Superior temporal gyrus (tissue), 1 donor: ENCODE results near the gene CSNK2A2.

Source experiments
- DNase-seq: peaks from one replicate; pipeline ENCODE4 v3.0.0-alpha.2; 2016; ENCODE audit errors: extremely low spot score

The CSNK2A2 gene

DNA sequence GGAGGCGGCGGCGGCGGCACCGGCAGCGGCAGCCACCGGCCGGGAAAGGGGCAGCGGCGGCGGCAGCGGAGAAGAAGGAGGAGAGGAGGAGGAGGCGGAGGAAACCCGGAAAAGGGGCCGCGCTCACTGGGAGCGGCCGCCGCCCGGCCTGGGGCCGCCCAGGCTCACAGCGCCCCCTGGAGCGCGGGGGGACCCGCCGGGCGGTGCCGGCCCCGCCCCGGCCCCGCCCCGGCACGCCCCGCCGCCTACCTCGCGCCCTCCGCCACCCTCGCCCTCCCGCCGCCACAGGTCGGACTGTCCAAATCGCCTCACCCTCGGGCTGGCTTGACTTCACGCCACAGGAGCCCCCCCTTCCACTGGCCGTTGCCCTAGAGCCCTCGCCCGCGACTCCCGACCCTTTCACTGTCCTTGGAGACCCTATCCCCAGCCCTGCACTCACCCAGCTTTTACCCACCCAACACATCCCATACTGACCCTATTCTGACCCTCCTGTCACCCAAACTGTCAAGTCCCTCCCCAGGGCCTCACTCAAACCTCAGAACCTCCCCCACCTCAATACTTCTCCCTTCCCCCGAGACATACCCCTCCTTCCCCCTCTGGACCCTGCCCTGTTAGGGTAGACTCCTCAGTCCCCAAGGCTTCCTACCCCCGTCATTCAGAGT lies at the start of gene CSNK2A2:
CSNK2A2 (minus strand) TSS at position 85 of the 662 bp plus-strand sequence. CDS start 370 bp downstream, outside the sequence.
- DNase-seq: peak; percentile 68

- no peak for DNase-seq
These were observed 45.7 kb upstream of the CSNK2A2 start for GRCh38 chr16:58243528-58244004.

DNA sequence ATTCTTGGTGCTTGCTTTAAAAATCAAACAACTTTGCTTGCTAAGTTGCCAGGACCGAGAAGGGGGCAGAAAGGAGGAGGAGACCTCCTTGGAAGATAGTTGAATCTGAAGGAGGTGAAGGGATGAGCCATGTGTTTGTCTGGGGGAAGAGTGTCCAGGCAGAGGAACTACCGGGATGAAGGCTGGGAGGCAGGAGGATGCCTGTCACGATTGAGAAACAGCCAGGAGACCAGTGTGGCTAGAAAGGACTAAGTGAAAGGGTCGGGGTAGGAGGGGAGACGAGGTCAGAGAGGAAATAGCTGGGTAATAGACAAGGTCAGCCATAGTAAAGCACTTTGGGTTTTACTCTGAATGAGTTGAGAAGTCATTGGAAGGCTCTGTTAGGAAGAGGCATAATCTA lies 38.9 kb upstream of the CSNK2A2 start:
- no peak for DNase-seq

DNA sequence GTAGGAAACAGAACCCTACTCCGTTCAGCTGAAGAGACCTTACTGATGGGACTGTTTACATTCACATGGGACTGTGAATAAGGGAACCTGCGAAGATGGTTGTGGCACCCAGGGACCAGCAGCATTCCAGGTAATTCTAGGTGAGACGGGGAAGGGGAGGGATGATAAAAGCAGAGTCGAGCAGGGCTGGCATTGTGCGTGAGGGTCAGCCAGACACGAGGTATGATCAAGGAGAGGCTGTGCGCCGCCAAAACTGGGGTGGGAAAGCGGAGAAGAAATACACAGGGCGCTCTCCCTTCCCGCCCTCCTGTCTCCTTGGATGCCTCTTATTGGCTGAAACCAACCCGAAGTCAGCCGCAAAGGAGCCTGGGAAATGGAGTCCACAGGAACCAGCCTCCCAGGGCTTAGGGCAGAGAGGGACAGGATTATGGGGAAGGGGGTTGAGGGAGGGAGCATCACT lies 38.4 kb upstream of the CSNK2A2 start:
- DNase-seq: peak; percentile 87

- DNase-seq: no peak
These were observed 37.8 kb upstream of the CSNK2A2 start for GRCh38 chr16:58235663-58236062.

DNA sequence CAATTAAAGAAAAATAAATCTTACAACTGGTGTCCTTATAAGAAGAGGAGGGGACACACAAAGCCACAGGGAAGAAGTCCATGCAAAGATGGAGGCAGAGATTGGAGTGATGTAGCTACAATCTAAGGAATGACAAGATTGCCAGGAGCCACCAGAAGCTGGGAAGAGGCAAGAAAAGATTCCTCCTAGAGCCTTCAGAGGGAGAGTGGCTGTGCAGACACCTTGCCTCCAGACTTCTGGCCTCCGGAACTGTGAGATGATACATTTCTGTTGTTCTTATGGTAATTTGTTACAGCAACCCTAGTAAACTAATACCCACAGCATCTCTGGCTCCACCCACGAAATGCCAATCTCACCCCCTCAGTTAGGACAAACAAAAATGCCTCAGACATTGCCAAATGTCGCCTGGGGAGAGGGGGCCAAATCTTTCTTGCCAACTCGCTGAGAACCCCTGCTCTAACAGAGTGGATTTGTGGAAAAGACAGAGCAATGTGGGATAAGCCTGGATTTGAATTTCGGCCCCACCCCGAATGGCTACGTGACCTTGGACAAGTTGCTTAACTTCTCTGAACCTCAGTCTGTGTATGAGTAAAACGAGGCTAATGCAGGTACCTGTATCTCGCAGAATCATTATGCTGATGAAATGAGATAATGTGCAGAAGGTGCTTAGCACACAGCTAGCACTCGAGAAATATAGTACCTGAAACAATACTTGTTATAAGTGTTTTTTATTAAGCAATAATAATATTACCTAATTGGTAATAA lies 37.1 kb upstream of the CSNK2A2 start:
- DNase-seq: no peak

- no peak for DNase-seq
These were observed 32.4 kb upstream of the CSNK2A2 start for GRCh38 chr16:58230259-58230658.

DNA sequence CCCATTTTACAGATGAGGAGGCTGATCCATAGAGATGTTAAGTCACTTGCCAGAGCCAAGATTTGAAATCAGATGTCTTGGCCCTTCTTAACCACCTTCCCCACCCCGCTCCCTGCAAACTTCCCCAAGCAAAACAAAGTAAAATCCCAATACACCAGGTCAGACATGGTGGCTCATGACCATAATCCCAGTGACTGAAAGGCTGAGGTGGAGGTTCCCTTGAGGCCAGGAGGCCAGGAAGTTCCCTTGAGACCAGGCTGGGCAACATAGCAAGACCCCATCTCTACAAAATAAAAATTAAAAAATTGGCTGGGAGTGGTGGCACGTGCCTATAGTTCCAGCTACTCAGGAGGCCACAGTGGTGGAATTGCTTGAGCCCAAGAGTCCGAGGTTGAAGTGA lies 28.9 kb upstream of the CSNK2A2 start:
- no peak for DNase-seq

GRCh38 chr16:58225965-58226602 lies 28.2 kb upstream of the CSNK2A2 start:
- no peak for DNase-seq

- no peak for DNase-seq
These were observed 24.8 kb upstream of the CSNK2A2 start for GRCh38 chr16:58222532-58223316.

GRCh38 chr16:58219432-58219831 lies 21.5 kb upstream of the CSNK2A2 start:
- no peak for DNase-seq

DNA sequence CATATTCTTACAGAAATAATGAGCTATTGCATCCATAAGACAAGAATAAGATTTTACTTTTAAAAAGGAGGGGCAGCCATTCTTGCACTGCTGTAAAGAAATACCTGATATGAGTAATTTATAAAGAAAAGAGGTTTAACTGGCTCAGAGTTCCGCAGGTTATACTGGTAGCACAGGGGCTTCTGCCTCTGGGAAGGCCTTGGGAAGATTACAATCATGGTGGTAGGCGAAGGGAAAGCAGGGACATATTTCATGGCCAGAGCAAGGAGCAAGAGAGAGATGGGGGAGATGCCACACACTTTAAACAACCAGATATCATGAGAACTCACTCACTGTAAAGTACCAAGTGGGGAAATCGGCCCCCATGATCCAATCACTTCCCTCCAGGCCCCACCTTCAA lies 20.9 kb upstream of the CSNK2A2 start:
- no peak for DNase-seq

DNA sequence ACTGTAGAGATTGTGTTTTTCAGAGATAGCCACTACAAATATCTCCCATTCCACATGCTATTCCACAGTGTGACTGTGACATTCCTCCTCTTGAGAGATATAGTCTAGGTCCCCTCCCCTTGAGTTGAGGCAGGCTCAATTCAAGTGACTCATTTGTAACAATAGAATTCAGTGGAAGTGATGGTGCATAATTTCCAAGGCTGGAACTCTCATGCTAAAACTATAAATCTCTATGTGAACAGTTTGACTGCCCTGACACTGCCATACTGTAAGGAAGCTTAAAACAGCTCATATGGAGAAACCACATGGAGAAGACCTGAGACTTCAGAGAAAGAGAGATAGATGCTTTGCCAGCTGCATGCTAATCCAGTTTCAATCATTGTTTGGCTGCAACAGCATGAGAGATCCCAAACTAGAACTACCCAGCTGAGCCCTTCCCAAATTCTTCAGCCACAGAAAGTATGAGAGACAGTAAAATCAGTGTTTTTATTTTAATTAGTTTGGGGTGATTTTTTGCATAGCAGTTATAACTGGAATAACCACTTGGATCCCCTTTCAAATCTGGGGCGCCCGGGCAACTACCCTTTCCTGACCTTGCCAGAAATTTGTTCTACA lies 19.5 kb upstream of the CSNK2A2 start:
- no peak for DNase-seq

DNA sequence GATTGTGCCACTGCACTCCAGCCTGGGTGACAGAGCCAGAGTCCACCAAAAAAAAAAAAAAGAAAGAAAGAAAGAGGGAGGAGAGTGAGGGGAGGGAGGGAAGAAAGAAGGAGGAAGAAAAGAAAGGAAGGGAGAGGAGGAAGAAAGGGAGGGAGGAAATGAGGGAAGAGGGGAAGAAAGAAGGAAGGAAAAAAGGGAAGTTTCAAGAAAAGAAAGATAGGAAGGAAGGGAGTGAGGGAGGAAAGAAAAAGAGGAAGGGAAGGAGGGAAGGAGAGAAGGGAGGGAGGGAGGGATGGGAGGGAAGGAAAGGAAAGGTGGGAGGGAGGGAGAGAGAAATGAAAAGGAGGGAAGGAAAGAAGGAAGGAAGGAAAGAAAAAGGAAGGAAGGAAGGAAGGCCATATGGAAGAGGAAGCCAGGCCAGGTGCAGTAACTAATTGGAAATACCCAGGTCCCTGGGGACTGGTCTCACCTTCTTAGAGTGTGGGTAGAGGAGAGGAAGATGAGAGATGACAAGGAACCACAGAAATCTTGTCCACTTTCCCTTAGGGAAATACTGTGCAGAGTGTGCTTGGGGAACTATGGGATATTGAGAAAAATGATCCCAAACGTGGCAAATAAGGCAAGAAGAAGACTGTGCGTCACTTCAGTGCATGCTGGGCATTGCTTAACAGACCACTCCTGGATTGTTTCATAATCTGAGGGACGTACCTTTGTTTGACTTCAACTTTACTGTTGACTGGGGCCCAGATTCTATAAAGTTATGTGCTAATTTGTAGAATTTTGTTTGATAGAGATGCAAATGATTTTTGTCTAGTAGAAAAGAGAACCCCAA lies 15.1 kb upstream of the CSNK2A2 start:
- no peak for DNase-seq

DNA sequence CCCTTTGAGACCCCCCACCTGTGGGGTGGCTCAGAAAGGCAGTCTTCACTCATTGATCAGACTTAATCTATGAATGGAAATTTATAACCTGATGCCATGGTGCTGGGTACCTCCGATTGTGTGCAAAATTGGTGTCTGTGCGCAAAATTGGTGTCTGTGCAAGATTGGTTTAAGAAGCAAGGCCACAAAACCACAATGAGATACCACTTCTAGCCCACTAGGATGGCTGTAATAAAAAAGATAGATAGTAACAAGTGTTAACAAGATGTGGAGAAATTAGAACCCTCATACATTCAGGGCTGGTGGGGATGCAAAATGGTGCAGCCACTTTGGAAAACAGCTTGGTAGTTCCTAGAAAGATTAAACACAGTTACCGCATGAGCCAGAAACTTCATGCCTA lies 13.9 kb upstream of the CSNK2A2 start:
- no peak for DNase-seq

DNA sequence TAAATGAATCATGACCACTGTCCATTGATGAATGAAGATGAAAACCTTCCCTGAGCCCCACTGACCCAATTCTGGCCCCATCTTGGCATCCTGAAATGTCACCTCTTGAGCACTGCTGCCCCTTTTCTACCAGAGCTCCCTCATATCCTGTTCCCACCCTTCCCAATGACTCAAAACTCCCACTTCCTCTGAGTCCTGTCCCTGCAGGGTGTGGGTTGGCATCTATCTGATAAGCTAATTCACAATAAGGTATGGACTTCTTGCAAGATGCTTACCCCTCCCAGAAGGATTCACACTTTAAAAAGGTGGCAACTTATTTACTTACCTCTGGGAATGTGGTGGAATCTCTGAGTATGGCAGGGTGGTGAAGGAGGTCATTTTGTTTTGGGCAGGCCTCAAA lies 13.3 kb upstream of the CSNK2A2 start:
- DNase-seq: no peak

DNA sequence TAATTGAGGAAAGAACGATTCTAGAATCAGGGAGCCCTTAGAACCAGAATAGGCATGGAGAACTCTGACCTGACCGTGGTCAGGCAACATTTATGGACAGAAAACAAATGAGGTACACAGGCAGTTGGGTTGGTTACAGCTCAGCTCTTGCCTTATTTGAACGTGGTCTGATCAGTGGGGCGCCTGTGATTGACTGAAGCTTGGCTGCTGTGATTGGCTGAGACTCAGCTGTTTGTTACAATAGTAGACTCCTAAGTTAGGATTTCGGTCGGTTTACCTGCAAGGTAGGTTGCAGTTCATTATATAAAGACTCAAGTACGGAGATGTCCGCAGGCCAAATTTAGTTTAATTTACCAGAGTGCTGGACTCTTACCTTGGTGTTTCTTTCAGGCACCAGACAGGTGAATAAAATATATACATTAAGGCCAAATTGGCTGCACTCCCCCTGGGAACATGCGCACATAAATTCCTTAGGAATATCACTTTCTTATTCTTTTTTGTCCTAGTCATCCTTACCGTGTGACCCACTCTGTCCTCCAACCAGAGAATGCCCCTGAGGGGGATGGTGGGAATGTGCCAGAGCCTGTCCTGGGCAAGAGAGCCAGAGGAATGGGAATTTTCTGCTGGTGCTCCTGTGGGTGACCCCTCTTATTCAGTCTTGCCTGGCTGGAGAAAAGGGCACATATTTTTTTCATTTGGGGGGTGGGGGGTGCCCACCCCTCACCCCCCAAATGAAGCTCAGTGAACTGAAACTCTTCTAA lies 7.5 kb upstream of the CSNK2A2 start:
- no peak for DNase-seq

DNA sequence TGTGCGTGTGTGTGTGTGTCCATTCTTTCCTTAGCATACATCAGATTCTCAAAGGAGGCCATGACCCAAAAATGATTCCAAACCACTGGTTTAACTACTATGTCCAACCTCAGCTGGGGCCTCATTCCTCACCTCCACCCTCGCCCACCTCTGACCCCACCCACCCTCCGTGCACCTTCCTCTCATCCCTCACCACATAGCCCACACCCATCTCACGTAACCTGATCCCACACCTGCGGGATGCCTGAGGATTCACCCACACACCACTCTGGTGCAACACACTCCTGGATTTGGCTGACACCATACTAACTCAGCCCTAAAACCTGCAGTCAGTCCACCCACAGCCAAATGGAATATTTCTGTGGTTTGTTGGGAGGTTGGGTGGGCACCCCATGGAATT lies 3.3 kb upstream of the CSNK2A2 start:
- no peak for DNase-seq

DNA sequence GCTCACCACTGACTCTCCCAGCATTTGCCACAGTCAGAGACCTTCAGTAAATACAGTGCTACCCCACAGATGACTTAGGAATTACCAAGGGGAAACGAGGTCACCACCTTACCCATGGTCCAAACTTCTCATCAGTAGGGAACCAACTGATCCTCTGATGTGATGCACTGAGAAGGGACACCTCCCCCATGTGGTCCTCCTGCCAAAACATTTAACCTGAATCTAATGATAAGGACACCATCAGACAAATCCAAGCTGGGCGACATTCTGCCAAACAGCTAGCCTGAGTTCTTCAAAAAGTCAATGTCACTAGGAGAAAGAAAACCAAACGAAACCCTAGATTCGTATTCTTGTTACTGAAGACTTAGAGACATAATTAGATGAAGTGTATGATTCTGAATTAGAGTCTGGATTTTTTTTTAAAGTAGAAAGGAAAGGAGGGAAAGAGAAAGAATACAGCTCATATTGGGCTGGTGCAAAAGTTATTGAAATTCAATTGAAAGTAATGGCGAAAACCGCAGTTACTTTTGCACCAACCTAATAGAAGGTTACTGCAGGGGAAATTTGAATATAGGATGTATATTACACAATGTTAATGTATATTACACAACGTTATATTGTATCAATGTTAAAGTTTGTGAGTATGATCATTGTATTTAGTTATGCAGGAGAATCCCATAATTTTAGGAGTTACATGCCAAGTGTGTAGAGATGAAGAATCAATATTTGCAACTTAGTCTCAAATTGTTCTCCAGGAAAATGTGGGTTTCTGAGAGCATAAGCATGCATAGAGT lies 2.3 kb upstream of the CSNK2A2 start:
- no peak for DNase-seq
